ENCODE results near the gene KCNC4. TPM values are rescaled to one million over a fixed set of nuclear protein-coding genes. Genes with fewer than 3 reads are reported as not detected.

KCNC4 gene
- total RNA-seq, 1 donor from 2014 or later, result 4.8 TPM

DNA sequence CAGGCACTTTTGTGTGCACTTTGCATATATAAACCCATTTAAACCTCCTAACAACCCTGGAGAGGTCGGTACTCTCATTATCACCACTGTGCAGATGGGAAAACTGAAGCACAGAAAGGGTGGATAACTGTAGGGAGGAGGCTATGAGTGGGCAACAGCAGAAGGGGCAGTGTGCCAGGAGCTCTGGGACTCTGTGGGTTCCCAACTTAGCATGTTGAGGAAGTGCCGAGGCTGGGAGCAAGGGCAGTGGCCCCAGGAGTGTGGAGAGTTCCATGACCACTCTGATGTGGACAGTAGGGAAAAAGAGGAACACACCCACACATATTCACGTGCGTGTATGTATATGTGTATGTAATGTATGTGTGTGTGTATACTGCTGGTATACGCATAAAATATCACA is 25.7 kb upstream of the KCNC4 start:
- Mint-ChIP-seq H3K9me3 (no peaks in the 10 kb centered on the region), H3K27ac (no peak overlapping the region), H3K4me1 (ENCODE audit: unreplicated experiment) (peaks cover 21% of the 10 kb centered on the region), H3K27me3 (peaks cover 21% of the 10 kb centered on the region), H3K36me3 (no peaks in the 10 kb centered on the region), H3K4me3 (no peak overlapping the region)
- TF ChIP-seq, protein P1, sequence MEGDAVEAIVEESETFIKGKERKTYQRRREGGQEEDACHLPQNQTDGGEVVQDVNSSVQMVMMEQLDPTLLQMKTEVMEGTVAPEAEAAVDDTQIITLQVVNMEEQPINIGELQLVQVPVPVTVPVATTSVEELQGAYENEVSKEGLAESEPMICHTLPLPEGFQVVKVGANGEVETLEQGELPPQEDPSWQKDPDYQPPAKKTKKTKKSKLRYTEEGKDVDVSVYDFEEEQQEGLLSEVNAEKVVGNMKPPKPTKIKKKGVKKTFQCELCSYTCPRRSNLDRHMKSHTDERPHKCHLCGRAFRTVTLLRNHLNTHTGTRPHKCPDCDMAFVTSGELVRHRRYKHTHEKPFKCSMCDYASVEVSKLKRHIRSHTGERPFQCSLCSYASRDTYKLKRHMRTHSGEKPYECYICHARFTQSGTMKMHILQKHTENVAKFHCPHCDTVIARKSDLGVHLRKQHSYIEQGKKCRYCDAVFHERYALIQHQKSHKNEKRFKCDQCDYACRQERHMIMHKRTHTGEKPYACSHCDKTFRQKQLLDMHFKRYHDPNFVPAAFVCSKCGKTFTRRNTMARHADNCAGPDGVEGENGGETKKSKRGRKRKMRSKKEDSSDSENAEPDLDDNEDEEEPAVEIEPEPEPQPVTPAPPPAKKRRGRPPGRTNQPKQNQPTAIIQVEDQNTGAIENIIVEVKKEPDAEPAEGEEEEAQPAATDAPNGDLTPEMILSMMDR (conservative IDR thresholded peaks at IDR 0.05), result no peak
- DNase-seq (ENCODE audit: extremely low spot score, unreplicated experiment), result no peak

DNA sequence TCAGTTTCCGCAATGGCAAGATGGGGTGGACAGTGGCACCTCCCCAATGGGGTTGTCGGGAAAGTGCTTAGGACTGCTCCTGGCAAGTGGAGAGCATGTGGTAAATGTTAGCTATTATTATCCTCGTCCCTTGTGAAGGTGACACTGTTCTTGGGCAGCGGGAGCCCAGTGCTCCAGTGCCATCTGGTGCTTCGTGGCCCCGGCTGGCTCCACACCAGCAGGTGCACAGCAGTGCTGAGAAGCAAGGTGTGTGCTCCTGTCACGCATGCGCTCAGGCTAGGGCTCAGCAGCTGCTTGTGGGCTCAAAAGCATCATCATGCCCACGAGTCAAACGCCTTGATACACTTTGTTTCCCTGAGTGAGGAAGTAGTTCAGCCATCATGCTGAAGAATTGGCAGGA is 24.9 kb upstream of the KCNC4 start:
- no peak overlapping the region for H3K27ac Mint-ChIP-seq
- no peak for DNase-seq (ENCODE audit: extremely low spot score, unreplicated experiment)
- TF ChIP-seq, protein P1 (conservative IDR thresholded peaks at IDR 0.05), result no peak
- no peaks in the 10 kb centered on the region for H3K36me3 Mint-ChIP-seq
- H3K9me3 Mint-ChIP-seq, result no peaks in the 10 kb centered on the region
- H3K4me1 Mint-ChIP-seq (ENCODE audit: unreplicated experiment), result peaks cover 21% of the 10 kb centered on the region
- no peak overlapping the region for H3K4me3 Mint-ChIP-seq
- peaks cover 25% of the 10 kb centered on the region for H3K27me3 Mint-ChIP-seq

- peaks cover 21% of the 10 kb centered on the region for H3K4me1 Mint-ChIP-seq (ENCODE audit: unreplicated experiment)
- H3K27ac Mint-ChIP-seq, result peak overlapping the region; percentile 35
Observed at GRCh38 chr1:110186558-110186957, 23.6 kb upstream of the KCNC4 start.

DNA sequence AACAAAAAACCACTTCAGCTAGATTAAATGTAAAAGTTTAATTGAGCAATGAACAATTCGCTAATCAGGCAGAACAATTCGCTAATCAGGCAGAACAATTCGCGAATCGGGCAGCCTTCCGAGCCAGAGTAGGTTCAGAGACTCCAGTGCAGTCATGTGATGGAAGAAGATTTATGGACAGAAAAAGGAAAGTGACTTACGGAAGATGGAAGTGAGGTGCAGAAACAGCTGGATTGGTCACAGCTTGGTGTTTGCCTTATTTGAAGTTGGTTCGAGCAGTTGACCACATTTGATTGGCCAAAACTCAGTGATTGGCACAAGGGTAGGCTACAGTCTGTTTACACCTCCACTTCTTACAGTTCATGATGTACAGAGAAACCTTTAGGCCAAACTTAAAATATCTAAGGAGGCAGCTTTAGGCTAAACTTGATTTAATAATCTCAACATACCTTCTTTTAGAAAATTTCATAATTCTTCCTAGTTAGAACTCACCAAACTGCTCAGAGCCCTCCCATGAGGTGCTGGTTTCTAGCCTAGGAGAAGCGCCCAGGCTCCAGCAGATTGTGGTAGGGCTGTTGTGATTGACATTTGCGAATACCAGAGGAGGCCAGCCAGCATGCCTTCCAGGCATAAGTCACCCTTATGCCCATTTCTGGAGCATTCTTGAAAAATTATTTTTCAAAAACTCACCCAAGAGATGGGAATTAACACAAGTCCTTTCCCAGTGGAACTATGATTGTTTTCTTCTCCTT is 22.8 kb upstream of the KCNC4 start:
- Mint-ChIP-seq H3K9me3 (no peaks in the 10 kb centered on the region), H3K36me3 (no peaks in the 10 kb centered on the region), H3K4me3 (no peak overlapping the region), H3K4me1 (ENCODE audit: unreplicated experiment) (peaks cover 21% of the 10 kb centered on the region), H3K27ac (peak overlapping the region; percentile 35), H3K27me3 (peaks cover 25% of the 10 kb centered on the region)
- TF ChIP-seq, protein P1 (conservative IDR thresholded peaks at IDR 0.05), result no peak
- no peak for DNase-seq (ENCODE audit: extremely low spot score, unreplicated experiment)

More at GRCh38 chr1:110186558-110186957, 23.6 kb upstream of the KCNC4 start:
- no peak for DNase-seq (ENCODE audit: extremely low spot score, unreplicated experiment)
- Mint-ChIP-seq H3K4me3 (no peak overlapping the region), H3K27me3 (peaks cover 25% of the 10 kb centered on the region), H3K36me3 (no peaks in the 10 kb centered on the region), H3K9me3 (no peaks in the 10 kb centered on the region)
- TF ChIP-seq, protein P1 (conservative IDR thresholded peaks at IDR 0.05), result no peak

GRCh38 chr1:110188035-110188618 is 22.0 kb upstream of the KCNC4 start:
- Mint-ChIP-seq H3K27ac (peak overlapping the region; percentile 60), H3K4me1 (ENCODE audit: unreplicated experiment) (peaks cover 21% of the 10 kb centered on the region), H3K9me3 (no peaks in the 10 kb centered on the region), H3K36me3 (no peaks in the 10 kb centered on the region), H3K27me3 (peaks cover 25% of the 10 kb centered on the region), H3K4me3 (peak overlapping the region; percentile 11)
- TF ChIP-seq, protein P1 (conservative IDR thresholded peaks at IDR 0.05), result no peak
- no peak for DNase-seq (ENCODE audit: extremely low spot score, unreplicated experiment)

Data from type B pancreatic cell (in vitro differentiated cells).